ENCODE results near the gene AIFM3. TPM values are rescaled to one million over a fixed set of nuclear protein-coding genes. Genes with fewer than 3 reads are reported as not detected.

The AIFM3 gene
- total RNA-seq, 1 donor, result 0.72 TPM

DNA sequence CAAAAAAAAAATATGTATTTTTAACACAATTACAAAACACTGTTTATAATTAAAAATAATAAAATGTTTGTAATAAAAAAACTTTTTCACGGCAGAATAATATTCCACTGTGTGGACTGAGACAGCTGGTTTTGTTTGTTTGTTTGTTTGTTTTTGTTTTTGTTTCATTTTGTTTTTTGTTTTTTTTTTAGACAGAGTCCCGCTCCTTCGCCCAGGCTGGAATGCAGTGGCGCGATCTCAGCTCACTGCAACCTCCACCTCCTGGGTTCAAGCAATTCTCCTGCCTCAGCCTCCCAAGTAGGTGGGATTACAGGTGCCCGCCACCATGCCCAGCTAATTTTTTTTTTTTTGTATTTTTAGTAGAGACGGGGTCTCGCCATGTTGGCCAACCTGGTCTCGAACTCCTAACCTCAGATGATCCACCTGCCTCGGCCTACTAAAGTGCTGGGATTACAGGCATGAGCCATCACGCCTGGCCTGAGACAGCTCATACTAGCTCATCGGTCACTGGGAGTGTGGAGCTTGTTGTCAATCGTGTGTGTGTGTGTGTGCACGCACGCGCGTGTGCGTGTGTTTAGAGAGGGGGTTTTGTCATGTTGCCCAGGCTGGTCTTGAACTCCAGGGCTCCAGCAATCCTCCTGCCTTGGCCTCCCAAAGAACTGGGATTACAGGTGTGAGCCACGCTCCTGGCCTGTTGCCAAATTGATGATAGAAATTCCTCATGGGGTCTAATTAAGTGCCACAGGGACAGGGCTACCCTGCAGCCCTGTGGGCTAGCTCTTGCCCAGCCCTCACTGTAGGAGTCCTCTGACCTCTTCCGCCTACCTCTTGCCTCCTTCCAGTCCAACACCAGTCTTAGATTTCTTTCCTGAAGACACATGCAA, 7.2 kb upstream of the AIFM3 start:
- Histone ChIP-seq H3K4me2 (ENCODE audit: insufficient read depth, low read length) (no peak overlapping the region), H4K20me1 (ENCODE audit: insufficient read depth, low read length) (peaks cover 6% of the 10 kb centered on the region), H3K27me3 (ENCODE audit: insufficient read depth, low read length) (peaks cover 15% of the 10 kb centered on the region), H3K79me2 (ENCODE audit: insufficient read depth, low read length) (no peaks in the 10 kb centered on the region), H3K36me3 (ENCODE audit: insufficient read depth, low read length) (no peaks in the 10 kb centered on the region), H3K4me1 (ENCODE audit: insufficient read depth, low read length) (peaks cover 13% of the 10 kb centered on the region), H2AFZ (ENCODE audit: low read length) (no peak overlapping the region), H3K27ac (ENCODE audit: low read depth, low read length) (no peak overlapping the region), H3K4me3 (ENCODE audit: insufficient read depth, low read length) (no peak overlapping the region), H3K9me3 (ENCODE audit: low read depth, low read length) (no peaks in the 10 kb centered on the region)
- DNase-seq (ENCODE audit: insufficient read length, low spot score, missing footprints), result no peak
- TF ChIP-seq, protein P1, sequence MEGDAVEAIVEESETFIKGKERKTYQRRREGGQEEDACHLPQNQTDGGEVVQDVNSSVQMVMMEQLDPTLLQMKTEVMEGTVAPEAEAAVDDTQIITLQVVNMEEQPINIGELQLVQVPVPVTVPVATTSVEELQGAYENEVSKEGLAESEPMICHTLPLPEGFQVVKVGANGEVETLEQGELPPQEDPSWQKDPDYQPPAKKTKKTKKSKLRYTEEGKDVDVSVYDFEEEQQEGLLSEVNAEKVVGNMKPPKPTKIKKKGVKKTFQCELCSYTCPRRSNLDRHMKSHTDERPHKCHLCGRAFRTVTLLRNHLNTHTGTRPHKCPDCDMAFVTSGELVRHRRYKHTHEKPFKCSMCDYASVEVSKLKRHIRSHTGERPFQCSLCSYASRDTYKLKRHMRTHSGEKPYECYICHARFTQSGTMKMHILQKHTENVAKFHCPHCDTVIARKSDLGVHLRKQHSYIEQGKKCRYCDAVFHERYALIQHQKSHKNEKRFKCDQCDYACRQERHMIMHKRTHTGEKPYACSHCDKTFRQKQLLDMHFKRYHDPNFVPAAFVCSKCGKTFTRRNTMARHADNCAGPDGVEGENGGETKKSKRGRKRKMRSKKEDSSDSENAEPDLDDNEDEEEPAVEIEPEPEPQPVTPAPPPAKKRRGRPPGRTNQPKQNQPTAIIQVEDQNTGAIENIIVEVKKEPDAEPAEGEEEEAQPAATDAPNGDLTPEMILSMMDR (IDR thresholded peaks at IDR 0.05; ENCODE audit: extremely low read depth, low read depth, low read length), result no peak

DNA sequence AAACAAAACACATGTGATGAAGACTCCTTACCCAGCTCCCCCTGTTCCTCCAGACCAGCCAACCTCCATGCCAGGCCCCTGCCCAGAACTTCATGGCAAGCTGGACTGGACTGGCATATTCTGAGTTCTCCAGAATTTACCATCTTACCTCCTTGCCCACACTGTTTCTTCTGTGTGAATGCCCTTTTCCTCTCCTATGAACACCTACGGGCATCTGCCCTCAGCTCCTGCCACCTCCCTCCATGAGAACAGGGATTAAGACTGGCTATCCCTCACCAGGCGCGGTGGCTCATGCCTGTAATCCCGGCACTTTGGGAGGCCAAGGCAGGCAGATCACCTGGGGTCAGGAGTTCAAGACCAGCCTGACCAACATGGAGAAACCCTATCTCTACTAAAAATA, 6.4 kb upstream of the AIFM3 start:
- no peak overlapping the region for H3K4me2 ChIP-seq (ENCODE audit: insufficient read depth, low read length)
- H3K79me2 ChIP-seq (ENCODE audit: insufficient read depth, low read length), result no peaks in the 10 kb centered on the region
- DNase-seq (ENCODE audit: insufficient read length, low spot score, missing footprints), result no peak
- no peak overlapping the region for H3K27ac ChIP-seq (ENCODE audit: low read depth, low read length)
- no peaks in the 10 kb centered on the region for H3K9me3 ChIP-seq (ENCODE audit: low read depth, low read length)
- no peak overlapping the region for H2AFZ ChIP-seq (ENCODE audit: low read length)
- peaks cover 6% of the 10 kb centered on the region for H4K20me1 ChIP-seq (ENCODE audit: insufficient read depth, low read length)
- peaks cover 13% of the 10 kb centered on the region for H3K4me1 ChIP-seq (ENCODE audit: insufficient read depth, low read length)
- H3K36me3 ChIP-seq (ENCODE audit: insufficient read depth, low read length), result no peaks in the 10 kb centered on the region
- TF ChIP-seq, protein P1 (IDR thresholded peaks at IDR 0.05; ENCODE audit: extremely low read depth, low read depth, low read length), result no peak
- H3K27me3 ChIP-seq (ENCODE audit: insufficient read depth, low read length), result peaks cover 21% of the 10 kb centered on the region
- no peak overlapping the region for H3K4me3 ChIP-seq (ENCODE audit: insufficient read depth, low read length)

DNA sequence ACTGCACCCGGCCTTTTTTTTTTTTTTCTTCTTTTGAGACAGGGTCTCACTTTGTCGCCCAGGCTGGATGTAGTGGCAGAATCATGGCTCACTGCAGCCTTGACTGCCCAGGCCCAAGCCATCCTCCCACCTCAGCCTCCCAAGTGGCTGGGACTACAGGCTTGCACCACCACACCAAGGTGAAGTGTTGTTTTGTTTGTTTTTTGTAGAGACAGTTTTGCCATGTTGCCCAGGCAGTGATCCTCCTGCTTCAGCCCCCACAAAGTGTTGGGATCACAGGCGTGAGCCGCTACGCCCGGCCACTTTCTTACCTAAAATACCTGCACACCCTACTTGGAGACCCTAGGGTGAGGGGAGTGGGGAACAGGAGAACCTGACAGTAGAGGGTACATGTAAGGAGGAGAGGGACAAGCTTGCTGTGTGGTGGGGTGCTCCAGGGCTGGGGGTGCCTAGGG, 4.5 kb upstream of the AIFM3 start:
- Histone ChIP-seq H3K36me3 (ENCODE audit: insufficient read depth, low read length) (no peaks in the 10 kb centered on the region), H3K79me2 (ENCODE audit: insufficient read depth, low read length) (no peaks in the 10 kb centered on the region), H3K9me3 (ENCODE audit: low read depth, low read length) (no peaks in the 10 kb centered on the region), H3K4me3 (ENCODE audit: insufficient read depth, low read length) (no peak overlapping the region), H2AFZ (ENCODE audit: low read length) (no peak overlapping the region), H3K4me2 (ENCODE audit: insufficient read depth, low read length) (no peak overlapping the region), H4K20me1 (ENCODE audit: insufficient read depth, low read length) (peaks cover 3% of the 10 kb centered on the region), H3K4me1 (ENCODE audit: insufficient read depth, low read length) (peaks cover 5% of the 10 kb centered on the region), H3K27me3 (ENCODE audit: insufficient read depth, low read length) (peaks cover 31% of the 10 kb centered on the region), H3K27ac (ENCODE audit: low read depth, low read length) (no peak overlapping the region)
- TF ChIP-seq, protein P1 (IDR thresholded peaks at IDR 0.05; ENCODE audit: extremely low read depth, low read depth, low read length), result no peak
- no peak for DNase-seq (ENCODE audit: insufficient read length, low spot score, missing footprints)

Measured in osteoblast (primary cell).